DMS153 treated with DMSO at 0.1 percent for 48 hours (cell line): ENCODE results near the gene KRT40.
"Not testable (repeated sequence)": the region's sequence is repeated elsewhere in the genome, so short reads cannot be mapped to it uniquely, and the experiment has no call there.

Experiments
- DNase-seq: peaks from one replicate; lab custom pipeline; 2025; ENCODE audit not compliant: unreplicated experiment; lab: John Stamatoyannopoulos, UW

KRT40 gene

GRCh38 chr17:40984226-40984625, at the start of gene KRT40:
TSS of gene KRT40 (minus strand) at chr17:40984326. CDS start at chr17:40984273, 53 bp downstream.
- DNase-seq, result no peak

- no peak for DNase-seq
These were observed 45.6 kb upstream of the KRT40 start, which contains the start of gene KRTAP1-4 for GRCh38 chr17:41029633-41030245. TSS of gene KRTAP1-4 (minus strand) at chr17:41030195. CDS start at chr17:41030078, 117 bp downstream.

- DNase-seq, result no peak
These were observed 42.8 kb upstream of the KRT40 start, which contains the start of gene KRTAP1-5 for GRCh38 chr17:41026715-41027471. TSS of gene KRTAP1-5 (minus strand) at chr17:41027208. CDS start at chr17:41027155, 53 bp downstream.

- DNase-seq, result no peak
These were observed 40.6 kb upstream of the KRT40 start for GRCh38 chr17:41024697-41025096.

GRCh38 chr17:41020336-41020735, 36.2 kb upstream of the KRT40 start:
- DNase-seq, result no peak

- DNase-seq, result no peak
These were observed 35.3 kb upstream of the KRT40 start for GRCh38 chr17:41019415-41019814.

GRCh38 chr17:41018541-41018940, 34.4 kb upstream of the KRT40 start:
- no peak for DNase-seq

GRCh38 chr17:41016578-41017215, 32.6 kb upstream of the KRT40 start:
- no peak for DNase-seq

- no peak for DNase-seq
These were observed 31.3 kb upstream of the KRT40 start for GRCh38 chr17:41015454-41015853.

- DNase-seq, result no peak
These were observed 29.5 kb upstream of the KRT40 start for GRCh38 chr17:41013606-41014005.

- DNase-seq, result no peak
These were observed 29.1 kb upstream of the KRT40 start for GRCh38 chr17:41013181-41013580.

- DNase-seq, result no peak
These were observed 28.4 kb upstream of the KRT40 start for GRCh38 chr17:41012326-41013120.

- DNase-seq, result no peak
These were observed 26.3 kb upstream of the KRT40 start for GRCh38 chr17:41010441-41010840.

GRCh38 chr17:41009936-41010335, 25.8 kb upstream of the KRT40 start:
- DNase-seq, result no peak

- DNase-seq, result peak; percentile 31
These were observed 25.2 kb upstream of the KRT40 start for GRCh38 chr17:41009301-41009760.

- DNase-seq, result no peak
These were observed 24.7 kb upstream of the KRT40 start, which contains the start of gene KRTAP3-1 for GRCh38 chr17:41008811-41009210. TSS of gene KRTAP3-1 (minus strand) at chr17:41009128. CDS start at chr17:41009074, 54 bp downstream.

- no peak for DNase-seq
These were observed 20.3 kb upstream of the KRT40 start for GRCh38 chr17:41004397-41004796.

GRCh38 chr17:41003926-41004325, 19.8 kb upstream of the KRT40 start:
- no peak for DNase-seq

GRCh38 chr17:41002814-41003213, 18.7 kb upstream of the KRT40 start:
- DNase-seq, result no peak

GRCh38 chr17:41001795-41002194, 17.7 kb upstream of the KRT40 start:
- DNase-seq, result no peak

- not testable (repeated sequence) for DNase-seq
These were observed 15.4 kb upstream of the KRT40 start, which contains the start of gene KRTAP3-2 for GRCh38 chr17:40999563-40999962. TSS of gene KRTAP3-2 (minus strand) at chr17:40999906. CDS start at chr17:40999853, 53 bp downstream.
